HepG2 (cell line): ENCODE results near the gene ZNF385B. TPM values are rescaled to one million over a fixed set of nuclear protein-coding genes. Genes with fewer than 3 reads are reported as not detected.

Experiments used
- ATAC-seq: fragments of 200-7000 bp; cut with Tn5 transposase; 3 replicates; pipeline ENCODE4 v1.9.1; 2020; ENCODE audit warnings: mild to moderate bottlenecking, moderate library complexity
- BruUV-seq: library from RNA; stranded (reverse); fragments of 400-500 nt; replicated peaks from 2 replicates; lab custom pipeline; 2021; lab: Mats Ljungman, UMichigan
- CTCF ChIA-PET: fragments of 300-600 bp; formaldehyde crosslinking; extraction: SDS; loops from one replicate; lab custom pipeline; 2021; ENCODE audit warnings: low total read pairs, inconsistent platforms, low intra/inter-chr PET ratio; lab: Yijun Ruan, JAX
- POLR2A ChIA-PET: fragments of 350-600 bp; sonication (Branson Sonifier 250); formaldehyde crosslinking; loops from one replicate; lab custom pipeline; 2020; ENCODE audit warnings: antibody characterized with exemption, inconsistent platforms; lab: Yijun Ruan, JAX
- DNase-seq: peaks from one replicate; pipeline ENCODE4 v3.0.0-alpha.2; 2015; ENCODE audit warnings: low spot score
- FAIRE-seq: peaks from 3 replicates; lab custom pipeline; 2011; peaks lifted over from hg19 to GRCh38; lab: Jason Lieb, UNC
- H2AFZ ChIP-seq: one replicate; pipeline ENCODE4 v1.6.1; 2011; ENCODE audit warnings: low read length, inconsistent platforms
- H3K27ac ChIP-seq: fragments of 300-600 bp; 3 replicates; pipeline ENCODE4 v1.8.0; 2011; ENCODE audit warnings: mixed run types, mild to moderate bottlenecking, mixed read lengths, low read length, inconsistent platforms; ENCODE audit not compliant: insufficient read depth; ENCODE audit errors: extremely low read length
- H3K27me3 ChIP-seq, 2 experiments: fragments of 200-600 bp in 1 of 2; 2 replicates in 1 of 2; 3 replicates in 1 of 2; pipeline versions ENCODE4 v1.6.0 to v1.8.0; 2011; ENCODE audit warnings: low read length in 2 of 2, mild to moderate bottlenecking in 2 of 2, moderate library complexity in 2 of 2, inconsistent platforms in 1 of 2; ENCODE audit not compliant: insufficient read depth in 2 of 2, control insufficient read depth in 1 of 2
- H3K36me3 ChIP-seq, 2 experiments: fragments of 200-600 bp in 1 of 2; replicated peaks in 1 of 2; 2 replicates in 1 of 2; 3 replicates in 1 of 2; pipeline versions ENCODE4 v1.5.1 to v1.8.0; 2011; ENCODE audit warnings: low read length in 2 of 2, inconsistent platforms in 1 of 2; ENCODE audit not compliant: insufficient read depth in 2 of 2, control insufficient read depth in 1 of 2
- H3K4me1 ChIP-seq: 2 replicates; pipeline ENCODE4 v1.5.1; 2012; ENCODE audit warnings: low read length, inconsistent platforms; ENCODE audit not compliant: insufficient read depth
- H3K4me2 ChIP-seq: 2 replicates; pipeline ENCODE4 v1.6.0; 2011; ENCODE audit warnings: low read depth, low read length, inconsistent platforms
- H3K4me3 ChIP-seq, 3 experiments: fragments of 200-600 bp in 1 of 3; sonication (generic), shearing (Covaris generic) in 1 of 3; replicated peaks in 1 of 3; 2 replicates each; pipeline ENCODE4 v1.5.1; 2011 to 2016; ENCODE audit warnings: low read length in 3 of 3, inconsistent platforms in 2 of 3, low read depth in 2 of 3, mild to moderate bottlenecking in 2 of 3, control low read depth in 1 of 3, mixed read lengths in 1 of 3; ENCODE audit not compliant: insufficient read depth in 1 of 3
- H3K79me2 ChIP-seq: one replicate; pipeline ENCODE4 v1.6.1; 2011; ENCODE audit warnings: low read length, inconsistent platforms; ENCODE audit not compliant: insufficient read depth
- H3K9ac ChIP-seq: 2 replicates; pipeline ENCODE4 v1.6.0; 2011; ENCODE audit warnings: mild to moderate bottlenecking, low read depth, low read length, inconsistent platforms; ENCODE audit not compliant: insufficient read depth
- H3K9me3 ChIP-seq: 2 replicates; pipeline ENCODE4 v1.5.1; 2012; ENCODE audit warnings: mild to moderate bottlenecking, low read length
- H4K20me1 ChIP-seq: 2 replicates; pipeline ENCODE4 v1.6.0; 2011; ENCODE audit warnings: inconsistent platforms, mild to moderate bottlenecking, low read length, moderate library complexity; ENCODE audit not compliant: insufficient read depth
- ARNT ChIP-seq: fragments of 450-650 bp; IDR thresholded peaks from 2 replicates; pipeline ENCODE4 v1.6.1; 2017
- ATF7-NPFF ChIP-seq: sonication (generic); formaldehyde crosslinking; IDR thresholded peaks from 2 replicates; pipeline ENCODE4 v1.8.1; 2023; ENCODE audit warnings: mild to moderate bottlenecking, low read depth, missing genetic modification reagents, moderate library complexity
- ATRX ChIP-seq: sonication (generic); formaldehyde crosslinking; IDR thresholded peaks from 2 replicates; pipeline ENCODE4 v1.4.0; 2020; ENCODE audit warnings: missing genetic modification reagents, borderline replicate concordance
- ELF3 ChIP-seq: IDR thresholded peaks from 2 replicates; pipeline ENCODE4 v1.6.1; 2016; ENCODE audit warnings: missing genetic modification reagents, missing compliant biosample characterization
- HCFC1 ChIP-seq: fragments of 150-350 bp; IDR thresholded peaks from 2 replicates; pipeline ENCODE4 v1.6.1; 2014; ENCODE audit warnings: low read depth, low read length
- HNRNPK ChIP-seq: fragments of 200-400 bp; formaldehyde crosslinking; IDR thresholded peaks from 2 replicates; pipeline ENCODE4 v1.6.1; 2018; ENCODE audit warnings: low read length, low read depth, moderate library complexity, mild to moderate bottlenecking; ENCODE audit not compliant: poor library complexity, severe bottlenecking
- PHB2 ChIP-seq: fragments of 450-650 bp; IDR thresholded peaks from 2 replicates; pipeline ENCODE4 v1.6.1; 2018; ENCODE audit not compliant: partially characterized antibody
- PPARG ChIP-seq: conservative IDR thresholded peaks from 2 replicates; pipeline ENCODE4 v1.6.1; 2016; ENCODE audit warnings: missing biosample characterization, missing genetic modification reagents
- RAD51 ChIP-seq: fragments of 450-650 bp; IDR thresholded peaks from 2 replicates; pipeline ENCODE4 v1.6.1; 2016; ENCODE audit warnings: borderline replicate concordance
- SMC3 ChIP-seq: IDR thresholded peaks from 2 replicates; pipeline ENCODE4 v1.6.1; 2011; ENCODE audit warnings: low read length, improper control_type of control experiment
- TAF1 ChIP-seq: sonication (generic); formaldehyde crosslinking; IDR thresholded peaks from 2 replicates; pipeline ENCODE4 v1.4.0; 2020; ENCODE audit warnings: missing genetic modification reagents
- ZNF614 ChIP-seq: IDR thresholded peaks from 2 replicates; pipeline ENCODE4 v1.6.1; 2018; ENCODE audit warnings: missing biosample characterization, missing genetic modification reagents, inconsistent platforms, borderline replicate concordance
- ZNF792 ChIP-seq: IDR thresholded peaks from 2 replicates; pipeline ENCODE4 v1.6.1; 2016
- WGBS: methylation state at CpG from one replicate; pipeline ENCODE4 v1.1.6; 2017; ENCODE audit warnings: low lambda C conversion rate; 5-methylcytosine and 5-hydroxymethylcytosine counted together
- in situ Hi-C: cut with HindIII; loops from 2 replicates; pipeline ENCODE4 v1.10.0; 2017; ENCODE audit warnings: low pct_unique_long_range_greater_than_20kb; ENCODE audit not compliant: extremely low pct_ligation_motif_present
- intact Hi-C: fragments of 100-400 bp; cut with micrococcal nuclease; formaldehyde crosslinking; loops from one replicate; pipeline ENCODE4 v1.10.0; 2022; ENCODE audit not compliant: unreplicated experiment
- polyA plus RNA-seq, 8 experiments: library from polyadenylated mRNA; depleted of rRNA in 3 of 8; stranded (reverse) in 7 of 8; unstranded in 1 of 8; fragments of >200 nt; fragmentation: Illumina TruSeq in 4 of 8; extraction: Trizol in 4 of 8; gene quantifications; 2 replicates each; pipeline versions ENCODE4 v1.2.1 to v1.2.3, GENCODE V29; 2011 to 2016; ENCODE audit warnings: low read depth in 4 of 8, missing spikeins in 1 of 8, mixed read lengths in 1 of 8; ENCODE audit not compliant: insufficient read depth in 1 of 8
- total RNA-seq, 5 experiments: library from RNA; depleted of rRNA; stranded (reverse); fragments of >200 nt; fragmentation: Illumina TruSeq; extraction: Trizol; gene quantifications; 2 replicates each; pipeline ENCODE4 v1.2.3, GENCODE V29; 2016; ENCODE audit warnings: low read depth in 1 of 5
- TF ChIP-seq, protein P1 (sequence below): sonication (generic); formaldehyde crosslinking; conservative IDR thresholded peaks from 2 replicates; pipeline ENCODE4 v1.4.0; 2020; ENCODE audit warnings: mild to moderate bottlenecking, missing genetic modification reagents, moderate library complexity

Gene ZNF385B
- total and polyA plus RNA-seq, 2 of the 13 experiments (the other 11 are each of a cell fraction or from before 2014, with no cell fraction given), result 3.3 to 6.7 TPM

DNA sequence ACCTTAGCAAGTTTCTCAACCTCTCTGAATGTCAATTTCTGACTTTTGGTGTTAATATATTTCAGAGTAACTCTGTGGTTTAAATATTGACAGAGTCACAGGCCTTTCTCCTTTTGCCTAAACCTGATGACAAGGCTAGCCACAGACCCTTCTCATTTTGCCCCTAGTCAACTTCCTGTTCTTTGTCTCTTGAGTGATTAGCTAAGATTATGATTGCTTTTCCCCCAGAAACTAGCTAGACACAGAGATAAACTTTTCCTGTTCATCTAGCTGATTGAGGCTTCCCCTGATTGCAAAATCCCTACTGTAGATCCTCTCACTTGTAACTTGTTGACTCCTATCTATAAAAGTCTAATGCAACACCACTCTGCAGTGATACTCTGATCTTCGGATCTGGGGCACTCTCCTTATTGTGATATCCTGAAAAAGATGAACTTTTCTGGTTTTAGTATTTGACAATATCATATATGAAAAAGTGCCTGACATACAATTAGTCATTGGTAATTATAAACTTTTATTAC, 241.4 kb downstream of the ZNF385B start:
- no peaks in the 10 kb centered on the region for H3K4me1 ChIP-seq
- no peaks in the 10 kb centered on the region for H3K36me3 ChIP-seq
- H3K9me3 ChIP-seq, result peaks cover 12% of the 10 kb centered on the region
- BruUV-seq, result no TSS peak
- no peak for FAIRE-seq
- no peak for DNase-seq
- 34% methylated on average over 1 of the region's 1 CpG for WGBS
- CTCF ChIA-PET, result no interaction called here
- H4K20me1 ChIP-seq, result no peaks in the 10 kb centered on the region
- intact Hi-C loops (no loop called here), in situ Hi-C loops (no loop called here)
- no peak overlapping the region for H2AFZ ChIP-seq
- POLR2A ChIA-PET, result no interaction called here
- H3K9ac ChIP-seq, result no peak overlapping the region
- no peak overlapping the region for H3K27ac ChIP-seq
- H3K79me2 ChIP-seq, result no peaks in the 10 kb centered on the region
- H3K4me3 ChIP-seq, result no peak overlapping the region
- no peaks in the 10 kb centered on the region; a peak in 1 of 5 replicates for H3K27me3 ChIP-seq
- H3K4me2 ChIP-seq, result no peak overlapping the region
- no peak for ATAC-seq
- TF ChIP-seq ZNF614 (CRISPR knock-in tag) (peak; percentile 100), PPARG (CRISPR knock-in tag) (no peak)

DNA sequence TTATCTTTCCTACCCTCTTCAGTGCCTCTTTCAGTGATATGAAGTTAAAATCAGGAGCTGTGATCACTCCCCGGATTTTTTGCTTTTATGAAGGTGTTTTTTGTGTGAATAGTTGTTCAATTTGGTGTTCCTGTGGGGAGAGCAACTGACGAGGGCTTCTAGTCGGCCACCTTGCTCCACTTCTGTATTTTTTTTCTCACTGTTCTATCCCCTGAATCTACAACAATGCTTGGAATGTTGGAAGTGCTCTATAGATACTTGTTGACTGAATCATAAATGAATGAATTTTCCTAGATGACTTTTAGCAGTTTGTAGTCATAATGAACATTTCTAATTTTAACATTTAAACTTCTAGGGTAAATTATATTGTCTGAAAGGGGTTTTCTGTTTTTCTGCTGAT, 247.3 kb downstream of the ZNF385B start:
- POLR2A ChIA-PET, result no interaction called here

More for the DNA sequence above, 247.3 kb downstream of the ZNF385B start:
- no peak overlapping the region for H3K4me3 ChIP-seq
- H2AFZ ChIP-seq, result no peak overlapping the region
- ATAC-seq, result no peak
- H4K20me1 ChIP-seq, result no peaks in the 10 kb centered on the region
- intact Hi-C loops, result no loop called here
- DNase-seq, result no peak
- no peaks in the 10 kb centered on the region for H3K36me3 ChIP-seq
- H3K4me1 ChIP-seq, result peaks cover 5% of the 10 kb centered on the region; the same call in 1 of the 2 replicates
- FAIRE-seq, result no peak
- CTCF ChIA-PET, result no interaction called here
- H3K27me3 ChIP-seq, result no peaks in the 10 kb centered on the region
- H3K4me2 ChIP-seq, result no peak overlapping the region
- H3K9ac ChIP-seq, result no peak overlapping the region
- in situ Hi-C loops, result no loop called here
- no TSS peak for BruUV-seq
- no peak overlapping the region for H3K27ac ChIP-seq
- WGBS, result 50% methylated on average over 3 of the region's 3 CpGs
- H3K9me3 ChIP-seq, result no peaks in the 10 kb centered on the region
- no peak for TF ChIP-seq ELF3 (CRISPR knock-in tag)
- TF ChIP-seq ARNT, result no peak
- TF ChIP-seq RAD51, result no peak
- TF ChIP-seq HCFC1, result no peak
- TF ChIP-seq ATRX, result no peak
- no peak for TF ChIP-seq ATF7-NPFF
- TF ChIP-seq HNRNPK, result no peak
- TF ChIP-seq ZNF792 (CRISPR knock-in tag), result no peak
- TF ChIP-seq, protein P1, sequence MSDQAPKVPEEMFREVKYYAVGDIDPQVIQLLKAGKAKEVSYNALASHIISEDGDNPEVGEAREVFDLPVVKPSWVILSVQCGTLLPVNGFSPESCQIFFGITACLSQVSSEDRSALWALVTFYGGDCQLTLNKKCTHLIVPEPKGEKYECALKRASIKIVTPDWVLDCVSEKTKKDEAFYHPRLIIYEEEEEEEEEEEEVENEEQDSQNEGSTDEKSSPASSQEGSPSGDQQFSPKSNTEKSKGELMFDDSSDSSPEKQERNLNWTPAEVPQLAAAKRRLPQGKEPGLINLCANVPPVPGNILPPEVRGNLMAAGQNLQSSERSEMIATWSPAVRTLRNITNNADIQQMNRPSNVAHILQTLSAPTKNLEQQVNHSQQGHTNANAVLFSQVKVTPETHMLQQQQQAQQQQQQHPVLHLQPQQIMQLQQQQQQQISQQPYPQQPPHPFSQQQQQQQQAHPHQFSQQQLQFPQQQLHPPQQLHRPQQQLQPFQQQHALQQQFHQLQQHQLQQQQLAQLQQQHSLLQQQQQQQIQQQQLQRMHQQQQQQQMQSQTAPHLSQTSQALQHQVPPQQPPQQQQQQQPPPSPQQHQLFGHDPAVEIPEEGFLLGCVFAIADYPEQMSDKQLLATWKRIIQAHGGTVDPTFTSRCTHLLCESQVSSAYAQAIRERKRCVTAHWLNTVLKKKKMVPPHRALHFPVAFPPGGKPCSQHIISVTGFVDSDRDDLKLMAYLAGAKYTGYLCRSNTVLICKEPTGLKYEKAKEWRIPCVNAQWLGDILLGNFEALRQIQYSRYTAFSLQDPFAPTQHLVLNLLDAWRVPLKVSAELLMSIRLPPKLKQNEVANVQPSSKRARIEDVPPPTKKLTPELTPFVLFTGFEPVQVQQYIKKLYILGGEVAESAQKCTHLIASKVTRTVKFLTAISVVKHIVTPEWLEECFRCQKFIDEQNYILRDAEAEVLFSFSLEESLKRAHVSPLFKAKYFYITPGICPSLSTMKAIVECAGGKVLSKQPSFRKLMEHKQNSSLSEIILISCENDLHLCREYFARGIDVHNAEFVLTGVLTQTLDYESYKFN (CRISPR knock-in tag), result no peak
- no peak for TF ChIP-seq TAF1 (CRISPR knock-in tag)
- no peak for TF ChIP-seq SMC3
- no peak for TF ChIP-seq PHB2
- H3K79me2 ChIP-seq, result no peaks in the 10 kb centered on the region
